ENCODE data around the gene TIGAR. TPM values are rescaled to one million over a fixed set of nuclear protein-coding genes. Genes with fewer than 3 reads are reported as not detected.

Gene TIGAR
- total RNA-seq, 1 experiment from 2014 or later = 27.5 TPM

DNA sequence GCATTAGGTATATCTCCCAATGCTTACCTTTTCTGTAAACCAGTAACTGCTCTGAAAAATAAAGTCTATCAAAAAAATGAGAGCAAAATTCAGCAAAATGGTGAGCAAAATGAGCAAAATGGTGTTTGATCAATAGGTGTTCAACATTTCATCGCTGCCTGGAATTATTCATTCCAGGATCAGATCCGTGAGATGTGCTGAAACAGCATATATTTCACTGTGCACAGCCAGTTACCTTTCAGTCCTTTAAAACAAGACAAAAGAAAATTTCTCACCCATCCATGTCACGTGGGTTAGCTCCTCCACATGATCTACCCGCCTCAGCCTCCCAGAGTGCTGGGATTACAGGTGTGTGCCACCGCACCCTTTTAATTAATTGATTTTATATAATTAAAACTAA lies 66.6 kb downstream of the TIGAR start:
- Mint-ChIP-seq H3K27me3 (ENCODE audit: low read depth) (peaks cover 9% of the 10 kb centered on the region), H3K27ac (no peak overlapping the region), H3K4me3 (no peak overlapping the region), H3K9me3 (no peaks in the 10 kb centered on the region), H3K36me3 (ENCODE audit: insufficient read depth in 1 of 3, low read depth in 3 of 3) (no peaks in the 10 kb centered on the region), H3K4me1 (peaks cover 4 to 7% of the 10 kb centered on the region in 2 experiments; a peak in 2 of 4 replicates)
- no peak overlapping the region for H2BK12ac ChIP-seq (ENCODE audit: insufficient read length, low read depth, low read length)
- H3K4me1 ChIP-seq (ENCODE audit: insufficient read depth, low read length) = no peaks in the 10 kb centered on the region
- TF ChIP-seq, protein P1, sequence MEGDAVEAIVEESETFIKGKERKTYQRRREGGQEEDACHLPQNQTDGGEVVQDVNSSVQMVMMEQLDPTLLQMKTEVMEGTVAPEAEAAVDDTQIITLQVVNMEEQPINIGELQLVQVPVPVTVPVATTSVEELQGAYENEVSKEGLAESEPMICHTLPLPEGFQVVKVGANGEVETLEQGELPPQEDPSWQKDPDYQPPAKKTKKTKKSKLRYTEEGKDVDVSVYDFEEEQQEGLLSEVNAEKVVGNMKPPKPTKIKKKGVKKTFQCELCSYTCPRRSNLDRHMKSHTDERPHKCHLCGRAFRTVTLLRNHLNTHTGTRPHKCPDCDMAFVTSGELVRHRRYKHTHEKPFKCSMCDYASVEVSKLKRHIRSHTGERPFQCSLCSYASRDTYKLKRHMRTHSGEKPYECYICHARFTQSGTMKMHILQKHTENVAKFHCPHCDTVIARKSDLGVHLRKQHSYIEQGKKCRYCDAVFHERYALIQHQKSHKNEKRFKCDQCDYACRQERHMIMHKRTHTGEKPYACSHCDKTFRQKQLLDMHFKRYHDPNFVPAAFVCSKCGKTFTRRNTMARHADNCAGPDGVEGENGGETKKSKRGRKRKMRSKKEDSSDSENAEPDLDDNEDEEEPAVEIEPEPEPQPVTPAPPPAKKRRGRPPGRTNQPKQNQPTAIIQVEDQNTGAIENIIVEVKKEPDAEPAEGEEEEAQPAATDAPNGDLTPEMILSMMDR (conservative IDR thresholded peaks at IDR 0.05) = no peak
- H3K56ac ChIP-seq (ENCODE audit: insufficient read length, low read depth, low read length) = no peak overlapping the region
- H4K20me1 ChIP-seq (ENCODE audit: control insufficient read depth, insufficient read depth, insufficient read length) = no peaks in the 10 kb centered on the region
- no peaks in the 10 kb centered on the region for H3K27me3 ChIP-seq (ENCODE audit: insufficient read depth, low read length)
- WGBS (ENCODE audit: extremely low coverage, insufficient read length, low lambda C conversion rate) = no CpG with 5 or more reads among the region's 5 CpGs
- H2AK5ac ChIP-seq (ENCODE audit: insufficient read length, low read length) = no peak overlapping the region
- no peak overlapping the region for H3K14ac ChIP-seq (ENCODE audit: insufficient read depth, low read length)
- no peaks in the 10 kb centered on the region for H3K23me2 ChIP-seq (ENCODE audit: insufficient read length, low read depth, low read length, poor library complexity, severe bottlenecking)
- no peak overlapping the region for H4K91ac ChIP-seq (ENCODE audit: insufficient read length, low read depth, low read length)
- H3K18ac ChIP-seq (ENCODE audit: insufficient read length, low read depth, low read length) = no peak overlapping the region
- H3K79me2 ChIP-seq (ENCODE audit: insufficient read depth, low read length) = no peaks in the 10 kb centered on the region
- no peak for DNase-seq
- no peak overlapping the region for H2BK5ac ChIP-seq (ENCODE audit: insufficient read length, low read length)
- no peaks in the 10 kb centered on the region for H3K9me3 ChIP-seq (ENCODE audit: control insufficient read depth, low read depth, low read length)
- no peak overlapping the region for H2BK120ac ChIP-seq (ENCODE audit: low read depth, low read length, poor library complexity, severe bottlenecking)
- no peak overlapping the region for H3K23ac ChIP-seq (ENCODE audit: insufficient read length, low read depth, low read length)
- no peak overlapping the region for H2BK20ac ChIP-seq (ENCODE audit: low read depth, low read length, poor library complexity, severe bottlenecking)
- H4K5ac ChIP-seq (ENCODE audit: insufficient read length, low read depth, low read length) = no peak overlapping the region
- no peak overlapping the region for H3K4ac ChIP-seq (ENCODE audit: low read depth, low read length)
- H3T11ph ChIP-seq (ENCODE audit: low read length) = no peak overlapping the region
- H3K4me2 ChIP-seq (ENCODE audit: insufficient read depth, insufficient read length, low read length) = no peak overlapping the region
- no peaks in the 10 kb centered on the region for H3K79me1 ChIP-seq (ENCODE audit: insufficient read depth, low read depth, low read length, poor library complexity, severe bottlenecking)
- no peak overlapping the region for H3K27ac ChIP-seq (ENCODE audit: insufficient read length, low read depth, low read length)
- no peak overlapping the region for H2BK15ac ChIP-seq (ENCODE audit: low read depth, low read length)
- no peak overlapping the region for H4K8ac ChIP-seq (replicated peaks; ENCODE audit: insufficient read length, low read depth, low read length)
- H2AFZ ChIP-seq (ENCODE audit: low read length) = no peak overlapping the region
- H3K9ac ChIP-seq (ENCODE audit: extremely low read depth, insufficient read length, low read length) = no peak overlapping the region
